ENCODE results near the gene HYLS1.

The HYLS1 gene

GRCh38 chr11:125935056-125935455 is 47.6 kb downstream of the HYLS1 start:
- no peak for TF ChIP-seq SPI1 (IDR thresholded peaks at IDR 0.05; ENCODE audit: borderline replicate concordance, low read depth)
- no peak for TF ChIP-seq GABPA (IDR thresholded peaks at IDR 0.05; ENCODE audit: low read depth)
- no peak for TF ChIP-seq POLR2AphosphoS5 (IDR thresholded peaks at IDR 0.05; ENCODE audit: low read depth)
- TF ChIP-seq REST (IDR thresholded peaks at IDR 0.05; ENCODE audit: insufficient replicate concordance, low read depth): no peak
- no peak for TF ChIP-seq CTCF (IDR thresholded peaks at IDR 0.05; ENCODE audit: insufficient read depth, low read length)
- Histone ChIP-seq H3K27ac (replicated peaks) (no peak overlapping the region), H3K4me3 (replicated peaks; ENCODE audit: insufficient read depth, low read length) (no peak overlapping the region), H3K27me3 (ENCODE audit: insufficient read depth, poor library complexity, severe bottlenecking) (peaks cover 2% of the 10 kb centered on the region)
- no peak for DNase-seq (ENCODE audit: low read depth in 1 of 2, low spot score in 1 of 2)

- Histone ChIP-seq H3K27ac (replicated peaks) (no peak overlapping the region), H3K4me3 (replicated peaks; ENCODE audit: insufficient read depth, low read length) (no peak overlapping the region), H3K27me3 (ENCODE audit: insufficient read depth, poor library complexity, severe bottlenecking) (peaks cover 2% of the 10 kb centered on the region)
- no peak for TF ChIP-seq CTCF (IDR thresholded peaks at IDR 0.05; ENCODE audit: insufficient read depth, low read length)
- TF ChIP-seq GABPA (IDR thresholded peaks at IDR 0.05; ENCODE audit: low read depth): no peak
- TF ChIP-seq SPI1 (IDR thresholded peaks at IDR 0.05; ENCODE audit: borderline replicate concordance, low read depth): no peak
- TF ChIP-seq REST (IDR thresholded peaks at IDR 0.05; ENCODE audit: insufficient replicate concordance, low read depth): no peak
- no peak for TF ChIP-seq POLR2AphosphoS5 (IDR thresholded peaks at IDR 0.05; ENCODE audit: low read depth)
- DNase-seq (ENCODE audit: low read depth in 1 of 2, low spot score in 1 of 2): no peak
These were observed 48.2 kb downstream of the HYLS1 start for GRCh38 chr11:125935618-125936199.

- TF ChIP-seq GABPA (IDR thresholded peaks at IDR 0.05; ENCODE audit: low read depth) (peak; percentile 83), CTCF (IDR thresholded peaks at IDR 0.05; ENCODE audit: insufficient read depth, low read length) (no peak)
These were observed 51.0 kb downstream of the HYLS1 start for GRCh38 chr11:125938418-125938817.

GRCh38 chr11:125939081-125939521 is 51.6 kb downstream of the HYLS1 start:
- TF ChIP-seq CTCF (IDR thresholded peaks at IDR 0.05; ENCODE audit: insufficient read depth, low read length): no peak
- no peak for TF ChIP-seq GABPA (IDR thresholded peaks at IDR 0.05; ENCODE audit: low read depth)
- no peak for TF ChIP-seq REST (IDR thresholded peaks at IDR 0.05; ENCODE audit: insufficient replicate concordance, low read depth)
- TF ChIP-seq SPI1 (IDR thresholded peaks at IDR 0.05; ENCODE audit: borderline replicate concordance, low read depth): no peak
- no peak for TF ChIP-seq POLR2AphosphoS5 (IDR thresholded peaks at IDR 0.05; ENCODE audit: low read depth)
- no peaks in the 10 kb centered on the region for H3K27me3 ChIP-seq (ENCODE audit: insufficient read depth, poor library complexity, severe bottlenecking)
- no peak for DNase-seq (ENCODE audit: low read depth in 1 of 2, low spot score in 1 of 2)
- no peak overlapping the region for H3K4me3 ChIP-seq (replicated peaks; ENCODE audit: insufficient read depth, low read length)
- no peak overlapping the region for H3K27ac ChIP-seq (replicated peaks)

More at GRCh38 chr11:125938418-125938817, 51.0 kb downstream of the HYLS1 start:
- DNase-seq (ENCODE audit: low read depth in 1 of 2, low spot score in 1 of 2): peak in 1 of 2 experiments; percentile 17
- H3K4me3 ChIP-seq (replicated peaks; ENCODE audit: insufficient read depth, low read length): no peak overlapping the region
- no peaks in the 10 kb centered on the region for H3K27me3 ChIP-seq (ENCODE audit: insufficient read depth, poor library complexity, severe bottlenecking)
- H3K27ac ChIP-seq (replicated peaks): no peak overlapping the region

All from HL-60 (cell line).